Skeletal muscle satellite cell (primary cell): ENCODE data around the gene MREG.
"Not testable (repeated sequence)": the region's sequence is repeated elsewhere in the genome, so short reads cannot be mapped to it uniquely, and the experiment has no call there.

Experiments
- H3K27me3 ChIP-seq: 2 replicates; pipeline ENCODE4 v1.7.0; 2013; ENCODE audit warnings: low read length; ENCODE audit not compliant: control insufficient read depth, insufficient read depth
- H3K36me3 ChIP-seq: 2 replicates; pipeline ENCODE4 v1.7.0; 2013; ENCODE audit warnings: mild to moderate bottlenecking, control low read depth, low read length; ENCODE audit not compliant: insufficient read depth
- H3K4me1 ChIP-seq: 2 replicates; pipeline ENCODE4 v1.7.0; 2013; ENCODE audit warnings: low read length; ENCODE audit not compliant: control insufficient read depth, insufficient read depth
- H3K4me2 ChIP-seq: 2 replicates; pipeline ENCODE4 v1.7.0; 2013; ENCODE audit warnings: mild to moderate bottlenecking, low read length
- H3K4me3 ChIP-seq: 2 replicates; pipeline ENCODE4 v1.7.0; 2013; ENCODE audit warnings: low read length
- H3K9ac ChIP-seq: 2 replicates; pipeline ENCODE4 v1.7.0; 2013; ENCODE audit warnings: mild to moderate bottlenecking, low read depth, low read length, moderate library complexity
- H3K9me3 ChIP-seq: replicated peaks from 2 replicates; pipeline ENCODE4 v1.7.0; 2013; ENCODE audit warnings: mild to moderate bottlenecking, control low read depth, low read length

MREG gene

GRCh38 chr2:216003876-216004696, 9.3 kb downstream of the MREG start:
- H3K4me3 ChIP-seq = no peak overlapping the region
- H3K9me3 ChIP-seq = no peaks in the 10 kb centered on the region
- H3K36me3 ChIP-seq = no peaks in the 10 kb centered on the region
- peaks cover 9% of the 10 kb centered on the region for H3K4me1 ChIP-seq
- peaks cover 6% of the 10 kb centered on the region for H3K27me3 ChIP-seq
- H3K9ac ChIP-seq = no peak overlapping the region
- no peak overlapping the region for H3K4me2 ChIP-seq

- Histone ChIP-seq H3K9ac (no peak overlapping the region), H3K4me2 (no peak overlapping the region), H3K36me3 (no peaks in the 10 kb centered on the region), H3K4me3 (no peak overlapping the region), H3K4me1 (peaks cover 9% of the 10 kb centered on the region), H3K27me3 (peaks cover 6% of the 10 kb centered on the region), H3K9me3 (no peaks in the 10 kb centered on the region)
Measured at GRCh38 chr2:216002693-216003092, 10.7 kb downstream of the MREG start.

- H3K4me1 ChIP-seq = peaks cover 9% of the 10 kb centered on the region
- no peak overlapping the region for H3K4me3 ChIP-seq
- no peak overlapping the region for H3K9ac ChIP-seq
- H3K9me3 ChIP-seq = no peaks in the 10 kb centered on the region
- no peaks in the 10 kb centered on the region for H3K36me3 ChIP-seq
- peaks cover 6% of the 10 kb centered on the region for H3K27me3 ChIP-seq
- H3K4me2 ChIP-seq = no peak overlapping the region
Measured at GRCh38 chr2:216002101-216002678, 11.2 kb downstream of the MREG start.

- H3K4me3 ChIP-seq = no peak overlapping the region
Measured at GRCh38 chr2:216001216-216002100, 11.9 kb downstream of the MREG start.

GRCh38 chr2:215998636-215999035, 14.7 kb downstream of the MREG start:
- Histone ChIP-seq H3K36me3 (no peaks in the 10 kb centered on the region), H3K4me3 (no peak overlapping the region), H3K9me3 (no peaks in the 10 kb centered on the region), H3K27me3 (peaks cover 6% of the 10 kb centered on the region), H3K4me2 (no peak overlapping the region), H3K9ac (no peak overlapping the region), H3K4me1 (no peaks in the 10 kb centered on the region)

More at GRCh38 chr2:216001216-216002100, 11.9 kb downstream of the MREG start:
- H3K9me3 ChIP-seq = no peaks in the 10 kb centered on the region
- H3K4me1 ChIP-seq = peaks cover 8% of the 10 kb centered on the region
- no peak overlapping the region for H3K4me2 ChIP-seq
- no peak overlapping the region for H3K9ac ChIP-seq
- no peaks in the 10 kb centered on the region for H3K36me3 ChIP-seq
- H3K27me3 ChIP-seq = peaks cover 6% of the 10 kb centered on the region

- Histone ChIP-seq H3K36me3 (no peaks in the 10 kb centered on the region), H3K4me2 (no peak overlapping the region), H3K27me3 (peaks cover 6% of the 10 kb centered on the region), H3K4me3 (no peak overlapping the region), H3K9ac (no peak overlapping the region), H3K9me3 (no peaks in the 10 kb centered on the region), H3K4me1 (no peaks in the 10 kb centered on the region)
Measured at GRCh38 chr2:215997219-215997618, 16.1 kb downstream of the MREG start.

- Histone ChIP-seq H3K4me3 (no peak overlapping the region), H3K9ac (no peak overlapping the region), H3K27me3 (no peaks in the 10 kb centered on the region), H3K4me1 (no peaks in the 10 kb centered on the region), H3K9me3 (no peaks in the 10 kb centered on the region), H3K4me2 (no peak overlapping the region), H3K36me3 (no peaks in the 10 kb centered on the region)
Measured at GRCh38 chr2:215994911-215995310, 18.4 kb downstream of the MREG start.

- not testable (repeated sequence) for H3K4me1 ChIP-seq, H3K4me3 ChIP-seq, H3K36me3 ChIP-seq, H3K27me3 ChIP-seq, H3K9ac ChIP-seq, H3K9me3 ChIP-seq, H3K4me2 ChIP-seq
Measured at GRCh38 chr2:215988556-215989207, 24.7 kb downstream of the MREG start.

DNA sequence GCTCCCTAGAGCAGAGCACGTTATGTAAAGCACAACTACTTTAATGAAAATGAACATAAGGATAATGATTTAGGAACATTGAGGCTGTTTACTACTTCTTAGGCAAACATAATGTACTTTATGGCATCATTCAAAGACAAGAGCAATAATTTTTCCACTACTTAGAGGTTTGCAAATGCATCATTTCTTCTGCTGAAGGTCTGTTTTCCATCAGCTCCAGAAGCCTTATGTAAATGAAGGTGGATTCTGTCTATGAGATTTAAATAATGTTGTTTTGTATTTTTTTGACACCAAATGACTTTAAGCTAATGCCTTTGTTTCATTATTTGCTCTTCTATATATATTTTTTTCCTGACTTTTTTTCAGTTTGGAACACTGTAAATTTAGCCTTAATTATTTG, 28.1 kb downstream of the MREG start:
- no peak overlapping the region for H3K4me3 ChIP-seq
- H3K4me2 ChIP-seq = no peak overlapping the region
- no peak overlapping the region for H3K9ac ChIP-seq
- H3K9me3 ChIP-seq = no peaks in the 10 kb centered on the region
- peaks cover 3% of the 10 kb centered on the region for H3K4me1 ChIP-seq
- no peaks in the 10 kb centered on the region for H3K36me3 ChIP-seq
- no peaks in the 10 kb centered on the region for H3K27me3 ChIP-seq

- peaks cover 3% of the 10 kb centered on the region for H3K4me1 ChIP-seq
- H3K27me3 ChIP-seq = no peaks in the 10 kb centered on the region
- H3K36me3 ChIP-seq = no peaks in the 10 kb centered on the region
- no peak overlapping the region for H3K9ac ChIP-seq
- no peak overlapping the region for H3K4me3 ChIP-seq
- no peaks in the 10 kb centered on the region for H3K9me3 ChIP-seq
- H3K4me2 ChIP-seq = no peak overlapping the region
Measured at GRCh38 chr2:215984661-215985060, 28.7 kb downstream of the MREG start.
